ENCODE measurements around the gene HPS4.

HPS4 gene

DNA sequence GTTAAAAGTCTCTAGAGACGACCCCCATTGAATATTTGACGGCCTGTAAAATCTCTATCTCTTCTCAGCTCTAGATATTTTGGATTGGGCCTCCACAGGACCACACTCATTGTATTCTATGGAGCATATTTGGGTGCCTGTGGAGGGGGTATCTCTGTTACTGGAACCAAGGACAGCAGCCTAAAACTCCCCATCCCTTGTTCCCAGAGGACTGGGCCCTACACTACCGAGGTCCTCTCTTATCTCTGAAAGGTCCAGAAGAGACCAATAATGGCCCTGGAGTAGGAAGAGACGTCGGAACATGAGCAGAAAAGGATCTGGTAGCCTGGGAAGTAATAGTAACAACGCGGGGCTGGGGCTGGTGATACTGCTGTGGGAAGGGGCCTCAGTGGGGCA, 542 bp downstream of the HPS4 start:
- Histone ChIP-seq H3K4me1 (peaks cover 2% of the 10 kb centered on the region; the same call in 1 of the 2 replicates), H3K4me3 (ENCODE audit: low read depth, low read length) (peak overlapping the region; percentile 67), H3K27me3 (no peaks in the 10 kb centered on the region), H3K36me3 (peaks cover 8% of the 10 kb centered on the region), H3K9me3 (no peaks in the 10 kb centered on the region)
- TF ChIP-seq, protein P1, sequence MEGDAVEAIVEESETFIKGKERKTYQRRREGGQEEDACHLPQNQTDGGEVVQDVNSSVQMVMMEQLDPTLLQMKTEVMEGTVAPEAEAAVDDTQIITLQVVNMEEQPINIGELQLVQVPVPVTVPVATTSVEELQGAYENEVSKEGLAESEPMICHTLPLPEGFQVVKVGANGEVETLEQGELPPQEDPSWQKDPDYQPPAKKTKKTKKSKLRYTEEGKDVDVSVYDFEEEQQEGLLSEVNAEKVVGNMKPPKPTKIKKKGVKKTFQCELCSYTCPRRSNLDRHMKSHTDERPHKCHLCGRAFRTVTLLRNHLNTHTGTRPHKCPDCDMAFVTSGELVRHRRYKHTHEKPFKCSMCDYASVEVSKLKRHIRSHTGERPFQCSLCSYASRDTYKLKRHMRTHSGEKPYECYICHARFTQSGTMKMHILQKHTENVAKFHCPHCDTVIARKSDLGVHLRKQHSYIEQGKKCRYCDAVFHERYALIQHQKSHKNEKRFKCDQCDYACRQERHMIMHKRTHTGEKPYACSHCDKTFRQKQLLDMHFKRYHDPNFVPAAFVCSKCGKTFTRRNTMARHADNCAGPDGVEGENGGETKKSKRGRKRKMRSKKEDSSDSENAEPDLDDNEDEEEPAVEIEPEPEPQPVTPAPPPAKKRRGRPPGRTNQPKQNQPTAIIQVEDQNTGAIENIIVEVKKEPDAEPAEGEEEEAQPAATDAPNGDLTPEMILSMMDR (IDR thresholded peaks at IDR 0.05; ENCODE audit: low read depth, low read length) = no peak
- DNase-seq = no peak

DNA sequence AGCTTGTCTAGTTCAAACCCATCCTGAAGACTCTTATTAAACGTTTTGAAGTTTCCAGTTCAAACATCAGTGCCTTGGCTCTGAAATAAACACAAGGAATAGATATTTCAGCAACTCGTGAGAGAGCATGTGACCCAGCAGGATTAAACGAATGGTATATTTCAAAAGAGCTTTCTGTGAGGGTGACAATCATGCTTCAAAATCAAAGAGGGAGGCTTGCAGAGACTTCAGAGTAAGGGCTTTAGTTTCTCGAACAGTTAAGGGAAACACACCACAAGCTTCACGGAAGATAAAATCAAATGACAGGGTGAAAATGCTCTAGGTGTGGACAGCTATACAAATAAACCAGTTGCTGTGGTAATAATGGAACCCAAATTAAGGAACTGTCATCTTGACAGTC, 1.4 kb downstream of the HPS4 start:
- DNase-seq = no peak
- Histone ChIP-seq H3K4me1 (peaks cover 2% of the 10 kb centered on the region; the same call in 1 of the 2 replicates), H3K9me3 (no peaks in the 10 kb centered on the region), H3K27me3 (no peaks in the 10 kb centered on the region), H3K4me3 (ENCODE audit: low read depth, low read length) (peak overlapping the region; percentile 67), H3K36me3 (peaks cover 4% of the 10 kb centered on the region)
- TF ChIP-seq, protein P1 (IDR thresholded peaks at IDR 0.05; ENCODE audit: low read depth, low read length) = no peak

DNA sequence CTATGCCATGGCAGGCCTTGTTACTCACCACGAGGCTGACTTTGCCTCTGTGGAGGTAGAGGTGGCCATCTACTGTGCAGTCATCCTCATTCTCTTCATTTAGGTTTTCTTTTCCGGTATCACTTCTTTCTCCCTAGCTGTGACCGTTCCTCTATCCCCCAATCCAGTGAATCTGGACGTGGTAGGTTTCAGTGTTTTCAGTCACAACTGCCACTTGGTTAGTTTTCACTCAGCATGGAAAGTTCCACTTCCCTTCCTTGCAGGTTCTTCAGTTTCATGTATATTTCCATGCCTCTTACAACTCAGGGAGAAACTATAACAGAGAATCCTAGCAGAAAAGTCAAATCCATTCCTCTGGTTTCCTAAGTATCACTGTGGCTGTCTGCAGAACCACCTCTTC, 1.9 kb downstream of the HPS4 start:
- no peak for DNase-seq
- H3K9me3 ChIP-seq = no peaks in the 10 kb centered on the region
- H3K27me3 ChIP-seq = no peaks in the 10 kb centered on the region
- H3K36me3 ChIP-seq = peaks cover 8% of the 10 kb centered on the region
- TF ChIP-seq, protein P1 (IDR thresholded peaks at IDR 0.05; ENCODE audit: low read depth, low read length) = no peak
- peaks cover 2% of the 10 kb centered on the region; the same call in 1 of the 2 replicates for H3K4me1 ChIP-seq
- peak overlapping the region; percentile 2; the same call in 1 of the 2 replicates for H3K4me3 ChIP-seq (ENCODE audit: low read depth, low read length)

DNA sequence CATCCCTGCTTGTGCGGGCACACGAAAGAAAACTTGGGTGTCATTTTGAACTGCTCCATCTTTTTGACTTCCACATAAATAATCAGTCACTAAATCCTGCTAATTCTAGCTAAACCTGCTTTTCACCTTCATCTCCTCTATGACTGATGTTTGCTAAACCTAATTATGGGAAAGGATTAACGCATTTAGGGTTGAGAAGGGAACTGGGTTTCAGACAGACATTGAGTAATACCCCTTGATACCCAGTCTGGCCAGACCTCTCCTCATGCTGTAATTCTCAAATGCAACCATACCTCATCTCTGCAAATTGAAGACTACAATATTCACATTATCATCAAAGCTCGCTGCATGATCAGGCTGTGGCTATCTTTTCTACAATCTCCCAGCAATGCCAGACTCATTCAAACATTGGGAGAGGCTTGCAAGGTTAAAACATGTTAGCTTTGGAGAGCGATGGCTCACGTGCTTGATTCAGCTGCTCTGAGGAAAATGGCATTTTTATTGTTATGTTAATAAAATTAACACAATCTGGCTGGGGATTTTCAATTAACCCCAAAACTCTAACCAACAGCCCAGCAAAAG, 2.4 kb downstream of the HPS4 start:
- Histone ChIP-seq H3K9me3 (no peaks in the 10 kb centered on the region), H3K4me3 (ENCODE audit: low read depth, low read length) (peak overlapping the region; percentile 2; the same call in 1 of the 2 replicates)

DNA sequence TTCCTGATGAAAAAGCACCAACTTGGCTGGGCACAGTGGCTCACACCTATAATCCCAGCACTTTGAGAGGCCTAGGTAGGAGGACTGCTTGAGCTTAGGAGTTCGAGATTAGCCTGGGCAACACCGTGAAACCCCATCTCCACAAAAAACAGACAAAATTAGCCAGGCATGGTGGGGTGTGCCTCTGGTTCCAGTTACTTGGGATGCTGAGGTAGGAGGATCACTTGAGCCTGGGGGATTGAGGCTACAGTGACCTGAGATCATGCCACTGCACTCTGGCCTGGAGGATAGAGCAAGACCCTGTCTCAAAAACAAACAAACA, 3.0 kb downstream of the HPS4 start:
- H3K36me3 ChIP-seq = peaks cover 9% of the 10 kb centered on the region

More for the DNA sequence above, 2.4 kb downstream of the HPS4 start:
- Histone ChIP-seq H3K4me1 (peaks cover 2% of the 10 kb centered on the region; the same call in 1 of the 2 replicates), H3K27me3 (no peaks in the 10 kb centered on the region), H3K36me3 (peaks cover 9% of the 10 kb centered on the region)
- TF ChIP-seq, protein P1 (IDR thresholded peaks at IDR 0.05; ENCODE audit: low read depth, low read length) = no peak
- DNase-seq = no peak

More for the DNA sequence above, 3.0 kb downstream of the HPS4 start:
- Histone ChIP-seq H3K27me3 (no peaks in the 10 kb centered on the region), H3K4me1 (peaks cover 2% of the 10 kb centered on the region; the same call in 1 of the 2 replicates), H3K4me3 (ENCODE audit: low read depth, low read length) (no peak overlapping the region), H3K9me3 (no peaks in the 10 kb centered on the region)
- TF ChIP-seq, protein P1 (IDR thresholded peaks at IDR 0.05; ENCODE audit: low read depth, low read length) = no peak
- no peak for DNase-seq

Measured in BE2C (cell line).